Ammon's horn (tissue), 1 donor: ENCODE results near the gene LPCAT1.
"Not testable (repeated sequence)": the region's sequence is repeated elsewhere in the genome, so short reads cannot be mapped to it uniquely, and the experiment has no call there.

ENCODE experiments used
- DNase-seq: peaks from one replicate; pipeline ENCODE4 v3.0.0-alpha.2; 2016; ENCODE audit warnings: low spot score

LPCAT1 gene

GRCh38 chr5:1522601-1523479, 920 bp downstream of the LPCAT1 start:
- DNase-seq, result peak; percentile 1

- DNase-seq, result peak; percentile 2
These were observed 1.8 kb downstream of the LPCAT1 start for GRCh38 chr5:1521671-1522600.

GRCh38 chr5:1520791-1521453, 2.8 kb downstream of the LPCAT1 start:
- DNase-seq, result peak; percentile 1

GRCh38 chr5:1519631-1520210, 4.0 kb downstream of the LPCAT1 start:
- DNase-seq, result no peak

GRCh38 chr5:1517838-1518237, 5.9 kb downstream of the LPCAT1 start:
- DNase-seq, result peak; percentile 32

GRCh38 chr5:1516615-1517601, 6.9 kb downstream of the LPCAT1 start:
- no peak for DNase-seq

- no peak for DNase-seq
These were observed 7.7 kb downstream of the LPCAT1 start for GRCh38 chr5:1515921-1516571.

GRCh38 chr5:1515311-1515920, 8.3 kb downstream of the LPCAT1 start:
- DNase-seq, result peak; percentile 0

- DNase-seq, result not testable (repeated sequence)
These were observed 8.9 kb downstream of the LPCAT1 start for GRCh38 chr5:1514819-1515310.

GRCh38 chr5:1514027-1514818, 9.5 kb downstream of the LPCAT1 start:
- DNase-seq, result no peak

GRCh38 chr5:1513326-1514026, 10.3 kb downstream of the LPCAT1 start:
- no peak for DNase-seq

GRCh38 chr5:1512541-1513291, 11.0 kb downstream of the LPCAT1 start:
- DNase-seq, result no peak

- DNase-seq, result peak; percentile 29
These were observed 11.9 kb downstream of the LPCAT1 start for GRCh38 chr5:1511651-1512540.

- peak; percentile 0 for DNase-seq
These were observed 12.7 kb downstream of the LPCAT1 start for GRCh38 chr5:1511048-1511447.

- no peak for DNase-seq
These were observed 13.1 kb downstream of the LPCAT1 start for GRCh38 chr5:1510631-1511030.

GRCh38 chr5:1510151-1510561, 13.6 kb downstream of the LPCAT1 start:
- DNase-seq, result no peak
